HepG2 (cell line): ENCODE measurements around the gene NRL. TPM values are rescaled to one million over a fixed set of nuclear protein-coding genes. Genes with fewer than 3 reads are reported as not detected.

Experiments
- ARID5B ChIP-seq: IDR thresholded peaks from 2 replicates; pipeline ENCODE4 v1.4.0; 2020; ENCODE audit warnings: mild to moderate bottlenecking, missing genetic modification reagents
- CHD2 ChIP-seq: IDR thresholded peaks from 2 replicates; pipeline ENCODE4 v1.6.1; 2011; ENCODE audit warnings: low read depth, low read length, improper control_type of control experiment
- FOXP1 ChIP-seq, 2 experiments: fragments of 450-650 bp in 1 of 2; IDR thresholded peaks; 2 replicates each; pipeline ENCODE4 v1.6.1; 2017 to 2018; ENCODE audit warnings: antibody characterized with exemption in 1 of 2
- NCOA1 ChIP-seq: sonication (generic); formaldehyde crosslinking; IDR thresholded peaks from 2 replicates; pipeline ENCODE4 v1.9.0; 2021; ENCODE audit warnings: missing genetic modification reagents
- SP2 ChIP-seq: sonication (generic); formaldehyde crosslinking; IDR thresholded peaks from 2 replicates; pipeline ENCODE4 v1.5.1; 2020; ENCODE audit warnings: mild to moderate bottlenecking, missing genetic modification reagents
- TAF1 ChIP-seq: sonication (generic); formaldehyde crosslinking; IDR thresholded peaks from 2 replicates; pipeline ENCODE4 v1.4.0; 2020; ENCODE audit warnings: missing genetic modification reagents
- TEAD2 ChIP-seq: sonication (generic); formaldehyde crosslinking; IDR thresholded peaks from 2 replicates; pipeline ENCODE4 v1.9.0; 2021; ENCODE audit warnings: missing genetic modification reagents
- ZFP36L1 ChIP-seq: sonication (generic); formaldehyde crosslinking; IDR thresholded peaks from 2 replicates; pipeline ENCODE4 v1.8.0; 2022; ENCODE audit warnings: mild to moderate bottlenecking, missing genetic modification reagents, moderate library complexity
- ZNF567 ChIP-seq: sonication (generic); formaldehyde crosslinking; IDR thresholded peaks from 2 replicates; pipeline ENCODE4 v1.8.1; 2023; ENCODE audit warnings: mild to moderate bottlenecking, missing genetic modification reagents, borderline replicate concordance
- ZNF788 ChIP-seq: sonication (generic); formaldehyde crosslinking; IDR thresholded peaks from 2 replicates; pipeline ENCODE4 v1.5.0; 2020; ENCODE audit warnings: mild to moderate bottlenecking, missing genetic modification reagents, borderline replicate concordance
- polyA plus RNA-seq, 8 experiments: library from polyadenylated mRNA; depleted of rRNA in 3 of 8; stranded (reverse) in 7 of 8; unstranded in 1 of 8; fragments of >200 nt; fragmentation: Illumina TruSeq in 4 of 8; extraction: Trizol in 4 of 8; gene quantifications; 2 replicates each; pipeline versions ENCODE4 v1.2.1 to v1.2.3, GENCODE V29; 2011 to 2016; ENCODE audit warnings: low read depth in 4 of 8, missing spikeins in 1 of 8, mixed read lengths in 1 of 8; ENCODE audit not compliant: insufficient read depth in 1 of 8
- total RNA-seq, 5 experiments: library from RNA; depleted of rRNA; stranded (reverse); fragments of >200 nt; fragmentation: Illumina TruSeq; extraction: Trizol; gene quantifications; 2 replicates each; pipeline ENCODE4 v1.2.3, GENCODE V29; 2016; ENCODE audit warnings: low read depth in 1 of 5
- TF ChIP-seq, protein P1 (sequence below): sonication (generic); formaldehyde crosslinking; IDR thresholded peaks from one replicate; pipeline ENCODE4 v1.5.1; 2020; ENCODE audit warnings: mild to moderate bottlenecking, missing genetic modification reagents; ENCODE audit errors: not compliant biosample characterization
- TF ChIP-seq, protein P2 (sequence below): sonication (generic); formaldehyde crosslinking; IDR thresholded peaks from 2 replicates; pipeline ENCODE4 v1.4.0; 2020; ENCODE audit warnings: missing genetic modification reagents, borderline replicate concordance
- TF ChIP-seq, protein P3 (sequence below): sonication (generic); formaldehyde crosslinking; conservative IDR thresholded peaks from 2 replicates; pipeline ENCODE4 v1.4.0; 2020; ENCODE audit warnings: missing genetic modification reagents

The NRL gene
- total and polyA plus RNA-seq, 2 of the 13 experiments (the other 11 are each of a cell fraction or from before 2014, with no cell fraction given): 2.5 to 4.7 TPM

- TF ChIP-seq, protein P1, sequence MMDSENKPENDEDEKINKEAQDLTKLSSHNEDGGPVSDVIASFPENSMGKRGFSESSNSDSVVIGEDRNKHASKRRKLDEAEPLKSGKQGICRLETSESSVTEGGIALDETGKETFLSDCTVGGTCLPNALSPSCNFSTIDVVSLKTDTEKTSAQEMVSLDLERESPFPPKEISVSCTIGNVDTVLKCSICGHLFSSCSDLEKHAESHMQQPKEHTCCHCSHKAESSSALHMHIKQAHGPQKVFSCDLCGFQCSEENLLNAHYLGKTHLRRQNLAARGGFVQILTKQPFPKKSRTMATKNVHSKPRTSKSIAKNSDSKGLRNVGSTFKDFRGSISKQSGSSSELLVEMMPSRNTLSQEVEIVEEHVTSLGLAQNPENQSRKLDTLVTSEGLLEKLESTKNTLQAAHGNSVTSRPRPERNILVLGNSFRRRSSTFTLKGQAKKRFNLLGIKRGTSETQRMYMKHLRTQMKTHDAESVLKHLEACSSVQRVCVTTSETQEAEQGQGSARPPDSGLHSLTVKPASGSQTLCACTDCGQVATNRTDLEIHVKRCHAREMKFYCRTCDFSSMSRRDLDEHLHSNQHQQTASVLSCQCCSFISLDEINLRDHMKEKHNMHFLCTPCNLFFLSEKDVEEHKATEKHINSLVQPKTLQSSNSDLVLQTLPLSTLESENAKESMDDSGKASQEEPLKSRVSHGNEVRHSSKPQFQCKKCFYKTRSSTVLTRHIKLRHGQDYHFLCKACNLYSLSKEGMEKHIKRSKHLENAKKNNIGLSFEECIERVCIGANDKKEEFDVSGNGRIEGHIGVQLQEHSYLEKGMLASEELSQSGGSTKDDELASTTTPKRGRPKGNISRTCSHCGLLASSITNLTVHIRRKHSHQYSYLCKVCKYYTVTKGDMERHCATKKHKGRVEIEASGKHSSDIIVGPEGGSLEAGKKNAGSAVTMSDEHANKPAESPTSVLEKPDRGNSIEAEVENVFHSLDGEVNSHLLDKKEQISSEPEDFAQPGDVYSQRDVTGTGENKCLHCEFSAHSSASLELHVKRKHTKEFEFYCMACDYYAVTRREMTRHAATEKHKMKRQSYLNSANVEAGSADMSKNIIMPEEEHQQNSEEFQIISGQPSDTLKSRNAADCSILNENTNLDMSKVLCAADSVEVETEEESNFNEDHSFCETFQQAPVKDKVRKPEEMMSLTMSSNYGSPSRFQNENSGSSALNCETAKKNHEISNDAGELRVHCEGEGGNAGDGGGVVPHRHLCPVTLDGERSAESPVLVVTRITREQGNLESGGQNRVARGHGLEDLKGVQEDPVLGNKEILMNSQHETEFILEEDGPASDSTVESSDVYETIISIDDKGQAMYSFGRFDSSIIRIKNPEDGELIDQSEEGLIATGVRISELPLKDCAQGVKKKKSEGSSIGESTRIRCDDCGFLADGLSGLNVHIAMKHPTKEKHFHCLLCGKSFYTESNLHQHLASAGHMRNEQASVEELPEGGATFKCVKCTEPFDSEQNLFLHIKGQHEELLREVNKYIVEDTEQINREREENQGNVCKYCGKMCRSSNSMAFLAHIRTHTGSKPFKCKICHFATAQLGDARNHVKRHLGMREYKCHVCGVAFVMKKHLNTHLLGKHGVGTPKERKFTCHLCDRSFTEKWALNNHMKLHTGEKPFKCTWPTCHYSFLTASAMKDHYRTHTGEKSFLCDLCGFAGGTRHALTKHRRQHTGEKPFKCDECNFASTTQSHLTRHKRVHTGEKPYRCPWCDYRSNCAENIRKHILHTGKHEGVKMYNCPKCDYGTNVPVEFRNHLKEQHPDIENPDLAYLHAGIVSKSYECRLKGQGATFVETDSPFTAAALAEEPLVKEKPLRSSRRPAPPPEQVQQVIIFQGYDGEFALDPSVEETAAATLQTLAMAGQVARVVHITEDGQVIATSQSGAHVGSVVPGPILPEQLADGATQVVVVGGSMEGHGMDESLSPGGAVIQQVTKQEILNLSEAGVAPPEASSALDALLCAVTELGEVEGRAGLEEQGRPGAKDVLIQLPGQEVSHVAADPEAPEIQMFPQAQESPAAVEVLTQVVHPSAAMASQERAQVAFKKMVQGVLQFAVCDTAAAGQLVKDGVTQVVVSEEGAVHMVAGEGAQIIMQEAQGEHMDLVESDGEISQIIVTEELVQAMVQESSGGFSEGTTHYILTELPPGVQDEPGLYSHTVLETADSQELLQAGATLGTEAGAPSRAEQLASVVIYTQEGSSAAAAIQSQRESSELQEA: no peak
- TF ChIP-seq ZNF788 (CRISPR knock-in tag) (no peak), ZFP36L1 (no peak), ZNF567 (CRISPR knock-in tag) (no peak), ARID5B (CRISPR knock-in tag) (no peak), TEAD2 (CRISPR knock-in tag) (no peak), NCOA1 (CRISPR knock-in tag) (no peak), TAF1 (no peak), SP2 (no peak), FOXP1 (IDR thresholded peaks at IDR 0.05) (no peak), FOXP1 (CRISPR knock-in tag; IDR thresholded peaks at IDR 0.05) (no peak), CHD2 (no peak)
- TF ChIP-seq, protein P2, sequence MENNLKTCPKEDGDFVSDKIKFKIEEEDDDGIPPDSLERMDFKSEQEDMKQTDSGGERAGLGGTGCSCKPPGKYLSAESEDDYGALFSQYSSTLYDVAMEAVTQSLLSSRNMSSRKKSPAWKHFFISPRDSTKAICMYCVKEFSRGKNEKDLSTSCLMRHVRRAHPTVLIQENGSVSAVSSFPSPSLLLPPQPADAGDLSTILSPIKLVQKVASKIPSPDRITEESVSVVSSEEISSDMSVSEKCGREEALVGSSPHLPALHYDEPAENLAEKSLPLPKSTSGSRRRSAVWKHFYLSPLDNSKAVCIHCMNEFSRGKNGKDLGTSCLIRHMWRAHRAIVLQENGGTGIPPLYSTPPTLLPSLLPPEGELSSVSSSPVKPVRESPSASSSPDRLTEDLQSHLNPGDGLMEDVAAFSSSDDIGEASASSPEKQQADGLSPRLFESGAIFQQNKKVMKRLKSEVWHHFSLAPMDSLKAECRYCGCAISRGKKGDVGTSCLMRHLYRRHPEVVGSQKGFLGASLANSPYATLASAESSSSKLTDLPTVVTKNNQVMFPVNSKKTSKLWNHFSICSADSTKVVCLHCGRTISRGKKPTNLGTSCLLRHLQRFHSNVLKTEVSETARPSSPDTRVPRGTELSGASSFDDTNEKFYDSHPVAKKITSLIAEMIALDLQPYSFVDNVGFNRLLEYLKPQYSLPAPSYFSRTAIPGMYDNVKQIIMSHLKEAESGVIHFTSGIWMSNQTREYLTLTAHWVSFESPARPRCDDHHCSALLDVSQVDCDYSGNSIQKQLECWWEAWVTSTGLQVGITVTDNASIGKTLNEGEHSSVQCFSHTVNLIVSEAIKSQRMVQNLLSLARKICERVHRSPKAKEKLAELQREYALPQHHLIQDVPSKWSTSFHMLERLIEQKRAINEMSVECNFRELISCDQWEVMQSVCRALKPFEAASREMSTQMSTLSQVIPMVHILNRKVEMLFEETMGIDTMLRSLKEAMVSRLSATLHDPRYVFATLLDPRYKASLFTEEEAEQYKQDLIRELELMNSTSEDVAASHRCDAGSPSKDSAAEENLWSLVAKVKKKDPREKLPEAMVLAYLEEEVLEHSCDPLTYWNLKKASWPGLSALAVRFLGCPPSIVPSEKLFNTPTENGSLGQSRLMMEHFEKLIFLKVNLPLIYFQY (CRISPR knock-in tag): no peak
- TF ChIP-seq, protein P3, sequence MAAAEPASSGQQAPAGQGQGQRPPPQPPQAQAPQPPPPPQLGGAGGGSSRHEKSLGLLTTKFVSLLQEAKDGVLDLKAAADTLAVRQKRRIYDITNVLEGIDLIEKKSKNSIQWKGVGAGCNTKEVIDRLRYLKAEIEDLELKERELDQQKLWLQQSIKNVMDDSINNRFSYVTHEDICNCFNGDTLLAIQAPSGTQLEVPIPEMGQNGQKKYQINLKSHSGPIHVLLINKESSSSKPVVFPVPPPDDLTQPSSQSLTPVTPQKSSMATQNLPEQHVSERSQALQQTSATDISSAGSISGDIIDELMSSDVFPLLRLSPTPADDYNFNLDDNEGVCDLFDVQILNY (CRISPR knock-in tag): no peak
These were observed 29.7 kb upstream of the NRL start (continued) for GRCh38 chr14:24144451-24144850.
